ENCODE measurements around the gene TTC7B.

DNA sequence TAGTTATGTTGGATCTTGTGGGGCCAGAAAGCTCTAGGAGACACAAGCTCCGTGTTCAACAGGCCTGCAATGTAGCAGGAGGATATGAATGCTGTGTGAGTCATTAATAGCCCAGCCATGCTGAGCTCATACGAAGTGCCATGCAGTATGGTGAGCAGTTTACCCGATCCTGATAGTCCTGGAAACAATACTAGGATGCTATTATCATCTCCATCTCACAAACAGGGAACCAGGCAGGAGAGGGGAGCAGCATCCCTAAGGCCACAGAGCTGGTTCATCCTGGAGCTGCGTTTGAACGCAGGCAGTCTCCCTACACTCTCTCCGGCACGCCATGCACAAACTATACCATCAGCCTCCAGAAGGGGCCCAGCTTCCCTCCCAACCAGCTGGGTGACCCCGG is 20.5 kb downstream of the TTC7B start:
- TF ChIP-seq, protein P1, sequence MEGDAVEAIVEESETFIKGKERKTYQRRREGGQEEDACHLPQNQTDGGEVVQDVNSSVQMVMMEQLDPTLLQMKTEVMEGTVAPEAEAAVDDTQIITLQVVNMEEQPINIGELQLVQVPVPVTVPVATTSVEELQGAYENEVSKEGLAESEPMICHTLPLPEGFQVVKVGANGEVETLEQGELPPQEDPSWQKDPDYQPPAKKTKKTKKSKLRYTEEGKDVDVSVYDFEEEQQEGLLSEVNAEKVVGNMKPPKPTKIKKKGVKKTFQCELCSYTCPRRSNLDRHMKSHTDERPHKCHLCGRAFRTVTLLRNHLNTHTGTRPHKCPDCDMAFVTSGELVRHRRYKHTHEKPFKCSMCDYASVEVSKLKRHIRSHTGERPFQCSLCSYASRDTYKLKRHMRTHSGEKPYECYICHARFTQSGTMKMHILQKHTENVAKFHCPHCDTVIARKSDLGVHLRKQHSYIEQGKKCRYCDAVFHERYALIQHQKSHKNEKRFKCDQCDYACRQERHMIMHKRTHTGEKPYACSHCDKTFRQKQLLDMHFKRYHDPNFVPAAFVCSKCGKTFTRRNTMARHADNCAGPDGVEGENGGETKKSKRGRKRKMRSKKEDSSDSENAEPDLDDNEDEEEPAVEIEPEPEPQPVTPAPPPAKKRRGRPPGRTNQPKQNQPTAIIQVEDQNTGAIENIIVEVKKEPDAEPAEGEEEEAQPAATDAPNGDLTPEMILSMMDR (IDR thresholded peaks at IDR 0.05), result no peak
- no peak for TF ChIP-seq POLR2A (IDR thresholded peaks at IDR 0.05)

Data from esophagus squamous epithelium (tissue), 4 donors.